HG03159 (cell line): ENCODE results near the gene CYB5R3.
A peak's percentile ranks its signal among the peaks of the same experiment; 100 is the strongest.
"Not testable (repeated sequence)": the region's sequence is repeated elsewhere in the genome, so short reads cannot be mapped to it uniquely, and the experiment has no call there.

ENCODE experiments used
- ATAC-seq: cut with Tn5 transposase; IDR thresholded peaks from one replicate; pipeline ENCODE4 v1.9.1; 2021; ENCODE audit warnings: mild to moderate bottlenecking, moderate library complexity; ENCODE audit not compliant: unreplicated experiment

Gene CYB5R3

GRCh38 chr22:42608136-42608822, 40.9 kb downstream of the CYB5R3 start:
- no peak for ATAC-seq

GRCh38 chr22:42607641-42608040, 41.6 kb downstream of the CYB5R3 start:
- not testable (repeated sequence) for ATAC-seq

- no peak for ATAC-seq
These were observed 44.8 kb downstream of the CYB5R3 start for GRCh38 chr22:42604403-42604802.

DNA sequence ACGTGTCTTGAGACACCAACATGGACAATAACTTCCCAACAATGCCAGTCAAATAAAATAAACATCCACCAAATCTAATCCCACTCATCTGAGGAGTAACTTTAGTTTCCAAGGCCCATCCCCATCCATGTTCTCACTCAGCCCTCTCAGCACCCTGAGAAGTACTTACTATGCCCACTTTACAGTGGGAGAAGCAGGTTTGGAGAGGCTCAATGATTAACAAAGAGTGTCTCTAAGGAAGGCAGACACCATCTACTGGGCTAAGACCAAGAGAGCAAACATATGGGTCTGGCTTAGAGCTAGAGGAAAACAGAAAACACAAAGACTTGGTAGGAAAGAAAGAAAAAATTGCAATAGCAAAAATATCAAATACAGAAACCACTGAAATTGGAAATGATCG, 45.8 kb downstream of the CYB5R3 start:
- no peak for ATAC-seq

DNA sequence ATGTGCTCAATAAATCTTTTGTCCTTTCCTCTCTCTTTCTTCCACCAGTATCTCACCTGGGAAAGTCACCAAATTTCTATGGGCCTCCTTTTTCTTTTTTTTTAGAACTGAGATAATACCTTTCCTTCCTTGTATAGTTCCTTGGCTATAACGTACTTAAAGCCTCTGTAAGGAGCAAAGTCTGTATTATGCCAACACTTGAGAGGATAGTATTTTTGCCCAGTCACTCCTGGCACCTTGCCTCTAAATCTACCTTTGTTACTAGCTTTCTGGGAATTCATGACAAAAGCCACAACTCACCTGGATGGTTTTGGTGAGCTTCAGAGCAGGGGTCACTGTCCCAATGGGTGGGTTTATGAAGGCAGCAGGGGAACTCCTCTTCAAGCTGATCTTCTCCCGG, 46.7 kb downstream of the CYB5R3 start:
- ATAC-seq, result no peak

GRCh38 chr22:42601879-42602465, 47.2 kb downstream of the CYB5R3 start:
- ATAC-seq, result no peak

DNA sequence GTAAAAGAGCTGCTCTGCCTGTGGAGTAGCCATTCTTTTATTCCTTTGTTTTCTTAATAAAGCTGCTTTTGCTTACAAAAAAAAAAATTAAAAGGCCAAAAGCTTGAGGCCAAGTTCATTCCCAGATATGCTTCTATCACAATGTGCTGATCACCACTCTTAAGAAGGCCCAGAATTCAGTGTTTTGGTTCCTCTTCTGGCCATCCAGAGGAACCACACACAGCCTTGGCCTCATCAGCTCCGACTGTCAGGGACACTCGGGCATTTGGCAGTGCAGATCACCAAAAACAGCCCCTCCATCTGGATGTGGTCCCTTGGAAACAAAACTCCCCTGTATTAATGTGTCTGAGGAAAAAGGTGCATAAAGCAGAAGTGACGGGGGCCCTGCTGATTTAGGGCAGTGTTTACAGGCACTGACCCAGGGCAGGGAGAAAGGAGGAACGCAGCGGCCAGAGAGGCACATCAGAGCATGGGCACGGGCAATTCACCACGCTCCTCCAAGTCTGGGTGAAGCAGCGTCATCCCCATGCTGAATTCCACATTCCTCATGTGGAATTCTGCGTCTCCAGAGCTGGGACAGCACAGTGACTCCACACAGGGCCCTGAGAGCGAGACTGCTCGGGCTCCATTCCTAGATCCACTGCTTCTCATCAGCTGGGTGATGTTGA, 52.2 kb downstream of the CYB5R3 start:
- no peak for ATAC-seq

GRCh38 chr22:42596336-42596735, 52.9 kb downstream of the CYB5R3 start:
- no peak for ATAC-seq

DNA sequence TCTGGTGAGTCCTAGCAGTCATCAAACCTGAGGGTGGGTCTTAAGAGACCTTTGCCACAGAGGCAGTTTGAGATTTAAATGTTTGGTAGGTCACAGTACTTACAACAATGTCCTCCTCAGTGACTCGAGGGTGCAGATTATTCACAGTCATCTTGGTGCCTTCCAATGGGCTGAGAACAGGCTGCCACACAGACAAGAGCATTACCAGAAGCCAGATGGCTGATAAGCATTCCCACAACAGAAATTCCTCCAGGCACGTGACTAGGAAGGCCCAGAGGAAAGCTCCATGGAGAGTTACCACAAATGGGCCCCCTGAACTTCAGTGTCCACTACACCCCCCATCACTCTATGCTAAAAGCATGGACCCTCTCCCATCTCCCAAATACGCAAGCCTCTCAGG, 53.8 kb downstream of the CYB5R3 start:
- ATAC-seq, result no peak

DNA sequence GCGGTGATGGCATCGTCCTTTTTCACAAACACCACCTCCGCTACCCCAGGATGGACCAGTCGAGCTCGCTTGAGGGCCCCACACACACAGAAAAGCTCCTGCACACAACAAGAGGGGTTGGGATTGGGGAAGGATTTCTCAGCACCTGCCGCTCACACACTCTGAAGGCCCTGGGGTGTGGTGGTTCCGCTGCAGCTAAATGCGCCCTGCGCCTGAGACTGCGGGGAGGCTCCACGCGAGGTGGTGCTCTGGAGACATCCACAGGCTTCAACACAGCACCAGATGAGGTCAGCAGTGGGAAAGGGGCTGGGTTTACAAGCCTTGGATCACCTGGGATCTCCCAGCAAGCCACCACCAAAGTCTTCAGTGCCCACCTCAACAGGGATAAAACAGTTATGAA, 57.2 kb downstream of the CYB5R3 start:
- no peak for ATAC-seq

GRCh38 chr22:42587588-42588175, 61.5 kb downstream of the CYB5R3 start:
- no peak for ATAC-seq

- ATAC-seq, result no peak
These were observed 62.8 kb downstream of the CYB5R3 start for GRCh38 chr22:42586381-42586780.

- no peak for ATAC-seq
These were observed 64.1 kb downstream of the CYB5R3 start for GRCh38 chr22:42585096-42585495.

- ATAC-seq, result no peak
These were observed 64.7 kb downstream of the CYB5R3 start for GRCh38 chr22:42584364-42584940.

- ATAC-seq, result no peak
These were observed 66.2 kb downstream of the CYB5R3 start for GRCh38 chr22:42582987-42583386.

DNA sequence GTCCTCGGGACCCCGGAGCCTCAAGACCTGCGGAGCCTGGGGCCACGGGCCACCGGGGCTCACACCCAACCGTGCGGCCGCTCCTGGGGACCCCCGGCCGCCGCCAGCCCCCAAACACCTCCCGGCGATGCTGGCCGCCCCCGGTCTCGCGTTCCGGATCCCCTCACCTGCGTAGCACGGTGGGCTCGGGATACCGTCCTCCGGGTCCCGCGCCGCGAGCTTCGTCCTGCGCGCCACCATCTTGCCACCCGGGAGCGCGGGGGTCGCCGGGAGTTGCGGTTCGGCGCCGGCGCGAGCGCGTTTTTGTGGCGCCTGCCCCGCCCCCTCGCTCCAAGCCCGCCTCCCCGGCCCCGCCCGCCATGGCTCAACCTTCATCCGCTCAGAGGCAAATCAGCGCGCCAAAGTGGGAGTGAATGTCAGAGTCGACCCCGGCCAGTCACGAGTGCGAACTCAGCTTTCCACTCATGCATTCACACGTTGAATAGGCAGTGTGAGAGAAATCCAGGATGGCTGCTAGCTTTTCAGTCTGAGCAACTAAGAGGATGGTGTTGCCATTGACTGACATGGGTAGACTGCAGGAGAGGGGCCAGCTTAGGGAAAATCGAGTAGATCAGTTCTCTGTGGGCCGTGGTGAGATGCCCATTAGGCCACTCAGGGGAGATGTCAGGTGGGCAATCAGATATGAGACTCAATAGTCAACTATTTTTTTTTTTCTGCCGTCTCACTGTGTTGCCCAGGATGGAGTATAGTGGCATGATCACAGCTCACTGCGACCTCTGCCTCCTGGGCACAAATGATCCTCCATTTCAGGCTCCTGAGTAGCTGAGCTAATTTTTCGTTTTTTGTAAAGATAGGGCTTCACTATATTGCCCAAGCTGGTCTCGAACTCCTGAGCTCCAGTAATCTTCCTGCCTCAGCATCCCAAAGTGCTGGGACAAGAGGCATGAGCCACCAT, 67.2 kb downstream of the CYB5R3 start:
- peak; percentile 43 for ATAC-seq

DNA sequence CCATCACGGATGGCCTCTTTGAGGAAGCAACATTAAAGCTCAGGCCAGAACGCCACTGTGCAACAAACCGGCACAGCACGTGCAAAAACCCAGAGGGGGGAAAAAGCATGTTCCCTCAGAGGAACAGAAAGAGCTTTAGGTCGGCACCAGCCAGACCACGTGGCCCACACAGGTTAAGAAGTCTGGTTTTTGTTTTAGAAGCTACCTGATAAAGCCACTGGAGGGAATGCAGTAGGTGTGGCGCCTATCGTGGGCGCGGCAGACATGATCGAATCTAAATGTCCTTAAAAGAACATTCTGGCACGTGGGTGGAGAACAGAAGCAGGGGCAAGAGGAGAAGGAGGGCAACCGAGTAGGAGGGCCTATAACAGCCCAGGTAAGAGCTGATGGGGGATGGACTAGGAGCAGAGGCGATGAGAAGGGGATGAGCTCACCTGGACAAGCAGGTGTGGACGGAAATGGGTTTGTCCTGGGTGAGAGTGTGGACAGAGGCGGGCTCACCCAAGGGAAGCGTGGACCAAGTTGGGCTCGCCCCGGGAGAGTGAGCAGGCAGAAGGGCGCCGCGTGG, 67.9 kb downstream of the CYB5R3 start:
- ATAC-seq, result peak; percentile 27

DNA sequence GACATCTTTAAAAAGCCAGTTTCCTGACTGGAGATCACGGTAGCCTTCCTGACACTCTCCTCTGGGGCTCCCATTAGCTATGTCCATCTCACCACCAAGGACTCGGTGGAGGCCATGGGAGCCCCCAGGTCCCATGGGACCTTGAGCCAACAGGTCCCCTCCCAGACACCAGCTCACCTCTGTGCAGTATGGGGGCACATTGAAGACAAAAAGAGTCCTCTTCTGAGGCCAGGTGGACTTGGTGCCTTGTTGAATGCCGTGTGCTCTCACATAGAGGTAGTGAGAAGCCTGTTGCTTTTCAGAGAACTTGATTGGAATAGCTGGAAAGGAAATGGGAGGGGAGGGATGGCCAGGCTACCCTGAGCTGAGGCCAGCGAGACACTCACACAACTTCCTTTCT, 69.2 kb downstream of the CYB5R3 start:
- not testable (repeated sequence) for ATAC-seq

- no peak for ATAC-seq
These were observed 71.5 kb downstream of the CYB5R3 start for GRCh38 chr22:42577623-42578240.

DNA sequence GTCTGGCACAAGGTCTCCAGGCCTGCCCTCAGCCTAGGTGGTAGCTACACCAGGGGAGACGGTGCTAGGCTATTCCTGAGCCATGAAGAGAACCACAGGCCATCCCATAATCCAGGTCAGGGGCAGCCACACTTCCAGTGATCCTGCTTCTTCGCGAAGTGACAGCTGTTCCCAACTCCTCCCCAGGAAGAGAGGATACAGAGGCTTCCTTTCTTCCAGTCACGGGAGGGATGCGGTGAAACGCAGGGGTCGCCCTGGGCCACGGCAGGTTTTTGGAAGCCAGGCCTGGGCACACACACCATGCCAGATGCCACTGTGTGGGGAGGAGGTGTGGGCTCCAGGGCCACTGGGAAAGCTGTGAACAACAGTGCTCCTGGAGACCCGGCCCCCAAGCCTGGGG, 72.1 kb downstream of the CYB5R3 start:
- not testable (repeated sequence) for ATAC-seq
